GM12892 (cell line): ENCODE results near the gene LRRC46.

ENCODE experiments used
- POLR2A ChIP-seq: IDR thresholded peaks from 2 replicates; pipeline ENCODE4 v1.6.1; 2011; ENCODE audit warnings: low read depth, low read length, control low read depth
- POLR2AphosphoS5 ChIP-seq: IDR thresholded peaks from 2 replicates; pipeline ENCODE4 v1.6.1; 2011; ENCODE audit warnings: low read depth, low read length, control low read depth
- TAF1 ChIP-seq: IDR thresholded peaks from 2 replicates; pipeline ENCODE4 v1.6.1; 2011; ENCODE audit warnings: low read depth, mild to moderate bottlenecking, control low read depth, low read length, borderline replicate concordance

DNA sequence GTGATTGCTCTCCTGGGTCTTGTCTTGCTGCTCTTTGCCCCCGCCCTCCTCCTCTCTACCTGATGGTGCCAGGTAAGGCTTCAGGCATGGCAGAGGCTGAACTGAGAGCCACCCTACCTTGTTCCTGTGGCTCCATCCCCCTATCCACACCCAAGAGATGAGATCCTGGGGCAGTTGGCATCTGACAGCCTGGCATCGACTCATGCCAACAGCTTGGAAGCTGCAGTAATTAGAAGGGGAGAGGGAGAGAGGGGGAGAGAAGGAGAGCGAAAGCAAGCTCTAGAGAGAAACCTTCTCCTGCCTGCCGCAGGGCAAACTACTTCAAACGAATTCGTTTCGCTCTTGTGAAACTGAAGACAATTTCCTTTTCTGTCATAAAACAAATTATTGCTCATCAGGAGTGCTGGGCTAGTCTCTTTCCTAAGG is 33.3 kb downstream of the LRRC46 start:
- no peak for TF ChIP-seq POLR2A
- no peak for TF ChIP-seq TAF1
- no peak for TF ChIP-seq POLR2AphosphoS5
